BE2C (cell line): Measurements from ENCODE around the gene CLDN1.

Source experiments
- DNase-seq: peaks from one replicate; pipeline ENCODE4 v3.0.0-alpha.2; 2020
- H3K27me3 ChIP-seq: fragments of 250-450 bp; sonication (Bioruptor Pico); 2 replicates; pipeline ENCODE4 v1.5.1; 2020; ENCODE audit warnings: mild to moderate bottlenecking
- H3K36me3 ChIP-seq: fragments of 250-450 bp; sonication (Bioruptor Pico); 2 replicates; pipeline ENCODE4 v1.5.1; 2020; ENCODE audit warnings: mild to moderate bottlenecking
- H3K4me1 ChIP-seq: fragments of 250-450 bp; sonication (Bioruptor Pico); 2 replicates; pipeline ENCODE4 v1.5.1; 2020
- H3K4me3 ChIP-seq: 2 replicates; pipeline ENCODE4 v1.5.1; 2011; ENCODE audit warnings: low read depth, low read length
- H3K9me3 ChIP-seq: fragments of 250-450 bp; sonication (Bioruptor Pico); 2 replicates; pipeline ENCODE4 v1.5.1; 2020
- CTCF ChIP-seq: IDR thresholded peaks from 2 replicates; pipeline ENCODE4 v1.5.1; 2012; ENCODE audit warnings: mild to moderate bottlenecking, low read depth, low read length

The CLDN1 gene

GRCh38 chr3:190366133-190366532 lies 43.9 kb upstream of the CLDN1 start:
- H3K4me1 ChIP-seq: no peaks in the 10 kb centered on the region
- no peak for TF ChIP-seq CTCF
- no peak for DNase-seq
- H3K9me3 ChIP-seq: no peaks in the 10 kb centered on the region
- no peaks in the 10 kb centered on the region for H3K27me3 ChIP-seq
- H3K36me3 ChIP-seq: no peaks in the 10 kb centered on the region
- no peak overlapping the region for H3K4me3 ChIP-seq

GRCh38 chr3:190362258-190362657 lies 40.0 kb upstream of the CLDN1 start:
- Histone ChIP-seq H3K4me1 (no peaks in the 10 kb centered on the region), H3K4me3 (no peak overlapping the region), H3K9me3 (no peaks in the 10 kb centered on the region), H3K27me3 (no peaks in the 10 kb centered on the region), H3K36me3 (no peaks in the 10 kb centered on the region)
- DNase-seq: no peak
- no peak for TF ChIP-seq CTCF

- no peak for DNase-seq
- Histone ChIP-seq H3K4me3 (no peak overlapping the region), H3K4me1 (no peaks in the 10 kb centered on the region), H3K9me3 (no peaks in the 10 kb centered on the region), H3K36me3 (no peaks in the 10 kb centered on the region), H3K27me3 (no peaks in the 10 kb centered on the region)
- TF ChIP-seq CTCF: no peak
Observed at GRCh38 chr3:190361791-190362190, 39.5 kb upstream of the CLDN1 start.

- no peak overlapping the region for H3K4me3 ChIP-seq
- TF ChIP-seq CTCF: no peak
- H3K27me3 ChIP-seq: no peaks in the 10 kb centered on the region
- no peaks in the 10 kb centered on the region for H3K4me1 ChIP-seq
- no peak for DNase-seq
- H3K36me3 ChIP-seq: no peaks in the 10 kb centered on the region
- no peaks in the 10 kb centered on the region for H3K9me3 ChIP-seq
Observed at GRCh38 chr3:190360228-190360627, 38.0 kb upstream of the CLDN1 start.

- no peak for TF ChIP-seq CTCF
- Histone ChIP-seq H3K27me3 (no peaks in the 10 kb centered on the region), H3K4me3 (no peak overlapping the region), H3K36me3 (no peaks in the 10 kb centered on the region), H3K4me1 (no peaks in the 10 kb centered on the region), H3K9me3 (no peaks in the 10 kb centered on the region)
- DNase-seq: no peak
Observed at GRCh38 chr3:190359813-190360212, 37.6 kb upstream of the CLDN1 start.

GRCh38 chr3:190357468-190357867 lies 35.2 kb upstream of the CLDN1 start:
- Histone ChIP-seq H3K27me3 (no peaks in the 10 kb centered on the region), H3K9me3 (no peaks in the 10 kb centered on the region)
- TF ChIP-seq CTCF: no peak

More at GRCh38 chr3:190357468-190357867, 35.2 kb upstream of the CLDN1 start:
- no peak for DNase-seq
- no peaks in the 10 kb centered on the region for H3K4me1 ChIP-seq
- no peaks in the 10 kb centered on the region for H3K36me3 ChIP-seq
- no peak overlapping the region for H3K4me3 ChIP-seq
